ENCODE measurements around the gene SLC22A5. TPM values are rescaled to one million over a fixed set of nuclear protein-coding genes. Genes with fewer than 3 reads are reported as not detected.
A peak's percentile ranks its signal among the peaks of the same experiment; 100 is the strongest.

The SLC22A5 gene
- total and polyA plus RNA-seq, 7 donors = 26.6 to 145 (median 60.6) TPM

DNA sequence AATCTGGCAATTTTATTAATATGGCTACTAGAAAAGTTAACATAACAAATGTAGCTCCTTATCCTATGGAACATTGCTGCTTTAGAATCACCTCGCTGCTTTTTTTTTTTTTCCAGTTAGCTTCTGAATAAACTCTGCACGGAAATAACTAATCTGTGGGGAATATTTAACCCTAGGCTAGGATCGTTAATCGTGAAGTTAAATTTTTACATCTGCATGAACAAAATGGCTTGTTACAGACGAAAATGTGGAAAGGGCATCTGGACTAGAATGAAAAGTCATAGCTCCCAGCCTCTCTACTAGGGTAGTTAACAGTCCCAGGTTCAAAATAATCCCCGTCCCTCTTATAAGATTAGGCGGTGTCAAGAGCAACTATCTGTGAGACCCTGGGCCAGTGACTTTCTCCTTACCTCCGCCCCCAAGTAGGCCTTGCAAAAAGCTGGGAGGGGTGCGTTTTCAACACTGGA, 470 bp upstream of the SLC22A5 start:
- whole genome bisulfite sequencing, 3 donors = 9 to 12% (median 9%) methylated on average over 9 of the region's 9 CpGs
- Histone ChIP-seq H3K27me3 (ENCODE audit: insufficient read depth in 3 of 3, low read length in 2 of 3) (no peaks in the 10 kb centered on the region), H3K9me3 (no peaks in the 10 kb centered on the region), H3K36me3 (ENCODE audit: insufficient read depth in 1 of 2, low read depth in 1 of 2) (peaks cover 0 to 20% of the 10 kb centered on the region in 2 donors), H3K4me3 (peak overlapping the region; percentile 89), H3K4me1 (peaks cover 30% of the 10 kb centered on the region), H3K27ac (peak overlapping the region; percentile 97)
- intact Hi-C loops (cut with DNase I) = loop anchor here in 1 of 2 donors (5.0 kb wide), 1 partner anchor 77 kb away; the partner anchor contains the start of gene SLC22A4
- TF ChIP-seq, protein P1, sequence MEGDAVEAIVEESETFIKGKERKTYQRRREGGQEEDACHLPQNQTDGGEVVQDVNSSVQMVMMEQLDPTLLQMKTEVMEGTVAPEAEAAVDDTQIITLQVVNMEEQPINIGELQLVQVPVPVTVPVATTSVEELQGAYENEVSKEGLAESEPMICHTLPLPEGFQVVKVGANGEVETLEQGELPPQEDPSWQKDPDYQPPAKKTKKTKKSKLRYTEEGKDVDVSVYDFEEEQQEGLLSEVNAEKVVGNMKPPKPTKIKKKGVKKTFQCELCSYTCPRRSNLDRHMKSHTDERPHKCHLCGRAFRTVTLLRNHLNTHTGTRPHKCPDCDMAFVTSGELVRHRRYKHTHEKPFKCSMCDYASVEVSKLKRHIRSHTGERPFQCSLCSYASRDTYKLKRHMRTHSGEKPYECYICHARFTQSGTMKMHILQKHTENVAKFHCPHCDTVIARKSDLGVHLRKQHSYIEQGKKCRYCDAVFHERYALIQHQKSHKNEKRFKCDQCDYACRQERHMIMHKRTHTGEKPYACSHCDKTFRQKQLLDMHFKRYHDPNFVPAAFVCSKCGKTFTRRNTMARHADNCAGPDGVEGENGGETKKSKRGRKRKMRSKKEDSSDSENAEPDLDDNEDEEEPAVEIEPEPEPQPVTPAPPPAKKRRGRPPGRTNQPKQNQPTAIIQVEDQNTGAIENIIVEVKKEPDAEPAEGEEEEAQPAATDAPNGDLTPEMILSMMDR (IDR thresholded peaks at IDR 0.05) = no peak
- DNase-seq = no peak
- no peak for ATAC-seq

DNA sequence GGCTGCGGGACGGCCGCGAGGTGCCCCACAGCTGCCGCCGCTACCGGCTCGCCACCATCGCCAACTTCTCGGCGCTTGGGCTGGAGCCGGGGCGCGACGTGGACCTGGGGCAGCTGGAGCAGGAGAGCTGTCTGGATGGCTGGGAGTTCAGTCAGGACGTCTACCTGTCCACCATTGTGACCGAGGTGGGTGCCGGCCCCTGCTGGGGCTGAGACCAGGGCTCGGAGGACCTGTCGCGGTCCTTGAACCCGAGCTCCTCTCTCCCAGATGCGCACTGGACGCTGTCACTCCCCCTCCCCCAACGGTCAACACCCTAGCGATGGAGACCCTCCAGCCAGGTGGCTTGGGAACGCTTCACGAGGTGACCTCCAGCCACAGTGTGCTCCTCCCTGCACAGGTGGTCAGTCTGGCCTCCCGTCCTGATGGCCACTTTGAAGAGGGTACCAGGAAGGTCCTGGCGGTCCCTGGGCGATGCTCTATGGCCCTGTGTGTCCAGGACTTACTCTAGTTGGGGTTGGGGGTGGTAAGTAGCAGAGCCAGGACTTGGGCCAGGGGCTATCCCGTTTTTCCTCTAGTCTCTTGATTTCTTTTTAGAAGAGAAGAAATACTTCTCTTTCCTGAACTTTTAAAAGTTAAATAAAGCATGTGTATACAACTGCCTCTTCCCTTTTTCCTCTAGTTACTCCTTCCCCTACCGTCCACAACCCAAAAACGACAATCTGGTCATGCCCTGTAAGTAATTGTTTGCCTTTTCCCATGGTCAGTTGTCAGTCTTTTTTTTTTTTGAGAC, 866 bp downstream of the SLC22A5 start:
- peak overlapping the region; percentile 97 for H3K27ac ChIP-seq

DNA sequence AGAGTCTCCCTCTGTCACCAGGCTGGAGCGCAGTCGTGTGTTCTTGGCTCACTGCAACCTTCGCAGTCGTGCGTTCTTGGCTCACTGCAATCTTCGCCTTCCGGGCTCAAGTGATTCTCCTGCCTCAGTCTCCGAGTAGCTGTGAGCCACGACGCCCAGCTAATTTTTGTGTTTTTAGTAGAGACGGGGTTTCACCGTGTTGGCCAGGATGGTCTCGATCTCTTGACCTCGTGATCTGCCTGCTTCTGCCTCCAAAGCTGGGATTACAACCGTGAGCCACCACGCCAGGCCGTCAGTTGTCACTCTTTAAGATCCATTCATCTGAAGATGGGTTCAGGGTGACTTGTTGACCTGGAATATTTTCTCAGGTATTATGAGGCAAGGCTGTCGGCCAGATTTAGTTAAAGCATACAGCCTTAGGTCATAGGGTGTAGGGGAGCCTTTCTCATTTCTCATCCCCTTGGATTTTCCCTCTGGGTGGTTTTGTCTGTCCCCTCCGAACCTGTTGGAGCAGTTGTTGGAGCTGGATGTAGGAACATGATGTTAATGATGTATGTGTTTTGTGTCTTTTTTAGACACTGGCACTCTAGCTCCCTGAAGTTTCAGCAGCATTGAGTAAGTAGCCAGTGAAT, 1.6 kb downstream of the SLC22A5 start:
- peak in 1 of 2 donors; percentile 70 for DNase-seq

More for the DNA sequence above, 866 bp downstream of the SLC22A5 start:
- ATAC-seq (peak; percentile 17 to 39 (median 24)), DNase-seq (peak in 1 of 2 donors; percentile 63)
- WGBS, 3 donors = 14 to 20% (median 16%) methylated on average over 30 to 34 of the region's 34 CpGs
- intact Hi-C loops (cut with DNase I) = loop anchor here in 1 of 2 donors (2.0 to 10.0 kb wide), 3 partner anchors 78 to 494 kb away; partner anchors contain the start of genes GDF9 and UQCRQ
- peaks cover 32% of the 10 kb centered on the region for H3K4me1 ChIP-seq
- TF ChIP-seq, protein P1 (IDR thresholded peaks at IDR 0.05) = no peak
- peak overlapping the region; percentile 89 for H3K4me3 ChIP-seq
- H3K9me3 ChIP-seq = no peaks in the 10 kb centered on the region
- peaks cover 0 to 20% of the 10 kb centered on the region in 2 donors for H3K36me3 ChIP-seq (ENCODE audit: insufficient read depth in 1 of 2, low read depth in 1 of 2)
- no peaks in the 10 kb centered on the region for H3K27me3 ChIP-seq (ENCODE audit: insufficient read depth in 3 of 3, low read length in 2 of 3)

DNA sequence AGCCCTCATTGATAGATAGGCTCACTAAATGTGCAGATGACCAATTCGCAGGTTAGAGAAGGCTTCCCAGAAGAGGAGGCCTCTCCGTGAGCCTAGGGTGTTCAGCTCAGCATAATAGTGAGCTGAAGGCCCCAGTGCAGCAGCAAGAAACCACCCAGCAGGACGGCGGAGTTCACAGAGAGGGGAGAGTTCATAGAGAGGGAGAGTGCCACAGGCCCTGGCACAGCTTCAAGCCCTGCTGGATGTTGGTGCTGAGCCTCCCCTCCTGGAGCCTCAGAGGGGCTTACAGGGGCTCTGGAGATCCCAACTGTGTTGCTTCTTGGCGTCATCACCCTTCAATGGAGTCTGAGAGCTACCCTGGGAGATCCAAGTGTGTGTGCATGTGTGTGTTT, 2.1 kb downstream of the SLC22A5 start:
- Histone ChIP-seq H3K4me3 (peak overlapping the region; percentile 89), H3K27ac (peak overlapping the region; percentile 97), H3K9me3 (no peaks in the 10 kb centered on the region), H3K27me3 (ENCODE audit: insufficient read depth in 3 of 3, low read length in 2 of 3) (no peaks in the 10 kb centered on the region), H3K4me1 (peaks cover 40% of the 10 kb centered on the region), H3K36me3 (ENCODE audit: insufficient read depth in 1 of 2, low read depth in 1 of 2) (peaks cover 0 to 12% of the 10 kb centered on the region in 2 donors)
- no peak for DNase-seq
- TF ChIP-seq, protein P1 (IDR thresholded peaks at IDR 0.05) = no peak
- no peak for ATAC-seq
- intact Hi-C loops (cut with DNase I) = loop anchor here in 1 of 2 donors (2.0 to 10.0 kb wide), 3 partner anchors 79 to 493 kb away; partner anchors contain the start of genes GDF9 and UQCRQ
- 78 to 91% (median 86%) methylated on average over 5 of the region's 5 CpGs for WGBS, 3 donors

More for the DNA sequence above, 1.6 kb downstream of the SLC22A5 start:
- Histone ChIP-seq H3K36me3 (ENCODE audit: insufficient read depth in 1 of 2, low read depth in 1 of 2) (peaks cover 0 to 17% of the 10 kb centered on the region in 2 donors), H3K9me3 (no peaks in the 10 kb centered on the region), H3K4me1 (peaks cover 35% of the 10 kb centered on the region), H3K27ac (peak overlapping the region; percentile 97), H3K4me3 (peak overlapping the region; percentile 89), H3K27me3 (ENCODE audit: insufficient read depth in 3 of 3, low read length in 2 of 3) (no peaks in the 10 kb centered on the region)
- TF ChIP-seq, protein P1 (IDR thresholded peaks at IDR 0.05) = no peak
- WGBS, 3 donors = 46 to 72% (median 46%) methylated on average over 19 of the region's 19 CpGs
- peak in 3 of 4 donors; percentile 40 to 71 (median 51) for ATAC-seq
- intact Hi-C loops (cut with DNase I) = loop anchor here in 1 of 2 donors (2.0 to 10.0 kb wide), 3 partner anchors 78 to 494 kb away; partner anchors contain the start of genes GDF9 and UQCRQ

Data from psoas muscle (tissue), 8 donors.